ENCODE results near the gene MVB12B. TPM values are rescaled to one million over a fixed set of nuclear protein-coding genes. Genes with fewer than 3 reads are reported as not detected.

The MVB12B gene
- total and polyA plus RNA-seq, 9 donors: 7.0 to 23.1 (median 17.8) TPM

DNA sequence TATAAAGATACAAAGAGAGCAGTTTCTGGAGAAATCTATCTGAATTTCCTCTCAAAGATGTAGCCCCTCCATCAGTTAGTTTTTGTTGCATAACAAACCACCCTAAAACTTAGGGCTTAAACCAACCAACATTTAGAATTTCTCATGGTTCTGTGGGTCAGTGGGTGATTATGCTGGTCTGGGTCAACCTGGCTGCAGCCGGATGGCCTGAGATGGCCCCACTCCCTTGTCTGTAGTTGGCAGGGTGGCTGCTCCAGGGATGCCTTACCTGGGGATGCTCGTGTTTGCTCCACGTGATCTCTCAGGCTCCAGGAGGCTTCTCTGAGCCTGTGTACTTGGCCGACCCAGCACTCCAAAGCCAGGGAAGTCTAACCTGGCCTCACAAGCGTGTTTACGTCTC is 139.3 kb downstream of the MVB12B start:
- Histone ChIP-seq H3K4me1 (ENCODE audit: insufficient read depth) (peaks cover 9% of the 10 kb centered on the region), H3K27me3 (no peaks in the 10 kb centered on the region), H3K27ac (no peak overlapping the region), H3K9me3 (no peaks in the 10 kb centered on the region), H3K4me3 (no peak overlapping the region), H3K36me3 (no peaks in the 10 kb centered on the region)
- TF ChIP-seq, protein P1, sequence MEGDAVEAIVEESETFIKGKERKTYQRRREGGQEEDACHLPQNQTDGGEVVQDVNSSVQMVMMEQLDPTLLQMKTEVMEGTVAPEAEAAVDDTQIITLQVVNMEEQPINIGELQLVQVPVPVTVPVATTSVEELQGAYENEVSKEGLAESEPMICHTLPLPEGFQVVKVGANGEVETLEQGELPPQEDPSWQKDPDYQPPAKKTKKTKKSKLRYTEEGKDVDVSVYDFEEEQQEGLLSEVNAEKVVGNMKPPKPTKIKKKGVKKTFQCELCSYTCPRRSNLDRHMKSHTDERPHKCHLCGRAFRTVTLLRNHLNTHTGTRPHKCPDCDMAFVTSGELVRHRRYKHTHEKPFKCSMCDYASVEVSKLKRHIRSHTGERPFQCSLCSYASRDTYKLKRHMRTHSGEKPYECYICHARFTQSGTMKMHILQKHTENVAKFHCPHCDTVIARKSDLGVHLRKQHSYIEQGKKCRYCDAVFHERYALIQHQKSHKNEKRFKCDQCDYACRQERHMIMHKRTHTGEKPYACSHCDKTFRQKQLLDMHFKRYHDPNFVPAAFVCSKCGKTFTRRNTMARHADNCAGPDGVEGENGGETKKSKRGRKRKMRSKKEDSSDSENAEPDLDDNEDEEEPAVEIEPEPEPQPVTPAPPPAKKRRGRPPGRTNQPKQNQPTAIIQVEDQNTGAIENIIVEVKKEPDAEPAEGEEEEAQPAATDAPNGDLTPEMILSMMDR (IDR thresholded peaks at IDR 0.05): no peak
- TF ChIP-seq EP300 (IDR thresholded peaks at IDR 0.05) (no peak), POLR2A (IDR thresholded peaks at IDR 0.05) (no peak)
- WGBS, 3 donors: 96 to 98% (median 97%) methylated on average over 6 of the region's 6 CpGs
- intact Hi-C loops (cut with DNase I): no loop called here
- DNase-seq: peak in 1 of 5 donors; percentile 14

DNA sequence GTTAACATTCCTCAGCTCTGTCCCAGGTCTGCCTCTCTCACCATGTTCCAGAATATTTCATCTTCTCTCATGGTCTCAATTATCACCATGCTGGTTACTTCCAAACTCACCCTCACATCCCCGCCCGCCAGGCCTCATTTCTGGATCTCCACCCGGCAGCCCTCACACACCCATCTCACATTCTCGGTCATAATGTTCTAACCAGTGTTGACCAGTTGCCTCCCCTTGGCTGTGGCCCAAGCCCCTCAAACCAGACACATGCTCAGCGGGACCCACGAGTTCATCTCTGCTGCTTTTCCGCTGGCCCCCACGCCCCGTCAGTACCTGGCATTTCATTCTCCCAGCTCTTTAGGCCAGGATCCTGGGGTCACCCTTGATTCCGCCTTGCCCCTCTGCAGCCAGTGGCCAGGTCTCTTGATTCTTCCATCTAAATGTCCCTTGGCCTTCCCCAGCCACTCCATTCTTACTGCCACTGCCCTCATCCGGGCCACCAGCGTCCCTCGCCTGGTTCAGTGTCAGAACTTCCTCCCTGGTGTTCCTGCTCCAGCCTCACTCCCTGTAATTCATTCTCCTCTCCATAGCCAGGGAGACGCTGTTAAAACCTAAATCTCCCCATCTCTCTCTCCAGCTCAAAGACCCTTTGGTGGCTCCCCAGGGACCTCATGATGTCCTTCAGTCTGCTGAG is 141.7 kb downstream of the MVB12B start:
- Histone ChIP-seq H3K4me3 (no peak overlapping the region), H3K27ac (no peak overlapping the region), H3K4me1 (ENCODE audit: insufficient read depth) (peaks cover 11% of the 10 kb centered on the region), H3K36me3 (no peaks in the 10 kb centered on the region), H3K9me3 (no peaks in the 10 kb centered on the region), H3K27me3 (no peaks in the 10 kb centered on the region)
- no peak for TF ChIP-seq POLR2A (IDR thresholded peaks at IDR 0.05)
- TF ChIP-seq EP300 (IDR thresholded peaks at IDR 0.05): no peak
- TF ChIP-seq, protein P1 (IDR thresholded peaks at IDR 0.05): no peak
- intact Hi-C loops (cut with DNase I): no loop called here
- WGBS, 3 donors: 82 to 85% (median 84%) methylated on average over 14 of the region's 14 CpGs
- no peak for DNase-seq

DNA sequence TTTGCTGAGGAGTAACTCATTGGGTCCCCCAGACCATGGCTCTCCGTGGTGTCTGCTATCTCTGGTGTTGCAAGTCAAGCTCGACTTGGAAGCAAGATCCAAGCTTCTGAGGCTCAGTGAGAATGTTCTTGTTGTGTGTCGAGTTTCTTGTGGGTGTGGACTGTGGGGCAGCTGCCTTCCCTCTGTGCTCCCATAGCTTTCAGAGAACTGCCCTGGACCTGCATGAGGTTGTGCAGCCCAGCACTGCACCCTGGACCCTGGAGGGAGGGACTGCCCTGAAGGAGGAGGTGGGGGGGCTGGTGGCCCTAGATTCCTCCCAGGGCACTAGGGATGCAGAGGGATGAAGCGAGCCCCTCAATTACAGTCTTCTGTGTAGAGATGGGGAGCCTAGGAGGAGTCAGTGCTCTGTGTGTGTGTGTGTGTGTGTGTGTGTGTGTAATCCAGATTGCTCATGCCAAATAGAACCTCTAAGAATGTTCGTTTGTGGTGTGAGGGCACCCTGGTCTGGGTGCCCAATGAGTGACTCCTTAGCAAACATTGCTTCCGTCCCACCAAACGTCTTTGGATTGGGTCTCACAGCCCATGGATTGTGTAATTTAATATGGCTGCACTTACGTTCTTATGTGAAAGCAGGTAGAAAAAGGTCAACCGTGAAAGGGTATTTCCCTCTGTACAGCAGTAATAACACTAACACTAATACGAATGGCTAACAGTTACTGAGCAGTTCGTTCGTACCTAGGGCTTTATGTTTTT is 143.8 kb downstream of the MVB12B start:
- Histone ChIP-seq H3K4me1 (ENCODE audit: insufficient read depth) (peaks cover 17% of the 10 kb centered on the region), H3K27me3 (no peaks in the 10 kb centered on the region), H3K27ac (peak overlapping the region in 1 of 2 donors; percentile 78), H3K9me3 (no peaks in the 10 kb centered on the region), H3K36me3 (no peaks in the 10 kb centered on the region), H3K4me3 (no peak overlapping the region)
- no peak for DNase-seq
- intact Hi-C loops (cut with DNase I): no loop called here
- no peak for TF ChIP-seq POLR2A (IDR thresholded peaks at IDR 0.05)
- TF ChIP-seq EP300 (IDR thresholded peaks at IDR 0.05): no peak
- TF ChIP-seq, protein P1 (IDR thresholded peaks at IDR 0.05): no peak
- WGBS, 3 donors: 65 to 70% (median 66%) methylated on average over 12 of the region's 12 CpGs

DNA sequence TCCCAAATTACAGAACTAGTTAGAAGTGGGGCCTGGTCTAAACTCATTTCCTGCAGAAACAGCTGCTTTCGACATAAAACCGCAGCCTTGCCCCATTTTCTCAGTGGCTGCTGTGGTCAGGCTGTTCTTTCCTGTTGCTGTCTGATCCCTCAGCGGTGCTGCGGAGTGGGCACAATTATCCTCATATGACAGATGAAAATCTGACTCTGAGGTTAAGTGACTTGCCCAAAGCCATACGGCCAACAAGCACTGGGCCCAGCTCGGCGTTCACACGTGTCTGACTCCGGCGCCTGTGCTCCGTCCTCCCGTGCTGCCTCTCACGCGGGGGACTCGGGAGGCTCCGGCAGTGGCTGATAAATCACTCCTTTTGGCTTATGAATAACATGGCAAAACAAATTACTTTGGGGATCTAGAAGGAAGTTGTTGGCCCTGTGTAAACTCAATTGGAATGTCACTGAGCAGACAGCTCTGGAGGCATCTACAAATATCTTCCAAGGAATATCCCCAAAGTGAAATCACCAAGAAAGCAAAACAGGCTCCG is 144.5 kb downstream of the MVB12B start:
- Histone ChIP-seq H3K27ac (peak overlapping the region in 1 of 2 donors; percentile 78), H3K36me3 (no peaks in the 10 kb centered on the region), H3K27me3 (no peaks in the 10 kb centered on the region), H3K4me1 (ENCODE audit: insufficient read depth) (peaks cover 17% of the 10 kb centered on the region), H3K4me3 (no peak overlapping the region), H3K9me3 (no peaks in the 10 kb centered on the region)
- peak in 4 of 5 donors; percentile 40 to 57 (median 43) for DNase-seq
- WGBS, 3 donors: 7 to 43% (median 20%) methylated on average over 17 of the region's 17 CpGs
- intact Hi-C loops (cut with DNase I): no loop called here
- TF ChIP-seq POLR2A (IDR thresholded peaks at IDR 0.05) (no peak), EP300 (IDR thresholded peaks at IDR 0.05) (no peak)
- TF ChIP-seq, protein P1 (IDR thresholded peaks at IDR 0.05): no peak
